Transverse colon (tissue), 4 donors: ENCODE measurements around the gene HS3ST5. TPM values are rescaled to one million over a fixed set of nuclear protein-coding genes. Genes with fewer than 3 reads are reported as not detected.

Source experiments
- DNase-seq: peaks from one replicate; pipeline ENCODE4 v3.0.0-alpha.2; 2019
- H3K27ac ChIP-seq, 4 donors: fragments of 200-600 bp; sonication (generic); 2 replicates each; pipeline ENCODE4 v1.5.1; 2016 to 2018; ENCODE audit warnings: inconsistent platforms in 4 of 4
- H3K27me3 ChIP-seq: fragments of 200-600 bp; sonication (generic); 2 replicates; pipeline ENCODE4 v1.5.1; 2017; ENCODE audit warnings: inconsistent platforms
- H3K36me3 ChIP-seq, 4 donors: fragments of 200-600 bp; sonication (generic); 2 replicates each; pipeline ENCODE4 v1.5.1; 2017 to 2019; ENCODE audit warnings: inconsistent platforms in 4 of 4
- H3K4me1 ChIP-seq, 4 donors: fragments of 200-600 bp; sonication (generic); 2 replicates each; pipeline ENCODE4 v1.5.1; 2017 to 2020; ENCODE audit warnings: inconsistent platforms in 4 of 4
- H3K4me3 ChIP-seq, 4 donors: fragments of 200-600 bp; sonication (generic); 1 replicate in 1 of 4; 2 replicates in 3 of 4; pipeline versions ENCODE4 v1.5.1 to v1.6.1; 2017 to 2019; ENCODE audit warnings: inconsistent platforms in 4 of 4
- H3K9me3 ChIP-seq, 2 donors: fragments of 200-600 bp; sonication (generic); 2 replicates each; pipeline ENCODE4 v1.5.1; 2017 to 2019; ENCODE audit warnings: inconsistent platforms in 2 of 2
- EP300 ChIP-seq: sonication (generic); formaldehyde crosslinking; IDR thresholded peaks from one replicate; pipeline ENCODE4 v1.6.1; 2017; ENCODE audit warnings: antibody characterized with exemption, low read depth
- POLR2A ChIP-seq: fragments of 450-650 bp; IDR thresholded peaks from one replicate; pipeline ENCODE4 v1.6.1; 2016; ENCODE audit warnings: antibody characterized with exemption, mild to moderate bottlenecking, moderate library complexity
- POLR2AphosphoS5 ChIP-seq, 3 donors: sonication (generic); formaldehyde crosslinking; IDR thresholded peaks; one replicate each; pipeline ENCODE4 v1.6.1; 2016; ENCODE audit warnings: antibody characterized with exemption in 3 of 3
- WGBS, 2 donors: methylation state at CpG; one replicate each; pipeline ENCODE4 v1.1.5; 2018; ENCODE audit warnings: low coverage in 1 of 2; 5-methylcytosine and 5-hydroxymethylcytosine counted together
- in situ Hi-C, 4 donors: fragments of 200-750 bp; cut with MboI; loops; one replicate each; pipeline versions ENCODE4 v1.15.0 to v1.15.1; 2017; ENCODE audit warnings: low sequenced_read_pairs in 3 of 4, low pct_ligation_motif_present in 1 of 4, low pct_unique_long_range_greater_than_20kb in 1 of 4
- intact Hi-C: fragments of 100-400 bp; cut with DNase I; formaldehyde crosslinking; loops from one replicate; pipeline ENCODE4 v1.15.1; 2023; ENCODE audit warnings: low total_unique reads
- total RNA-seq, 4 donors: library from RNA; depleted of rRNA; stranded (reverse); fragments of >200 nt; gene quantifications; one replicate each; pipeline ENCODE4 v1.1.0, GENCODE V29; 2016
- TF ChIP-seq, protein P1 (sequence below), 5 experiments: fragments of 200-600 bp in 3 of 5; fragments of 450-650 bp in 2 of 5; sonication (generic) in 3 of 5; IDR thresholded peaks; 1 replicate in 2 of 5; 2 replicates in 3 of 5; pipeline ENCODE4 v1.5.1; 2016 to 2017; ENCODE audit warnings: antibody characterized with exemption in 5 of 5, inconsistent platforms in 3 of 5, mild to moderate bottlenecking in 2 of 5, moderate library complexity in 1 of 5

HS3ST5 gene
- total RNA-seq, 4 donors from 2014 or later: 0.27 to 0.32 TPM; not detected in 2

DNA sequence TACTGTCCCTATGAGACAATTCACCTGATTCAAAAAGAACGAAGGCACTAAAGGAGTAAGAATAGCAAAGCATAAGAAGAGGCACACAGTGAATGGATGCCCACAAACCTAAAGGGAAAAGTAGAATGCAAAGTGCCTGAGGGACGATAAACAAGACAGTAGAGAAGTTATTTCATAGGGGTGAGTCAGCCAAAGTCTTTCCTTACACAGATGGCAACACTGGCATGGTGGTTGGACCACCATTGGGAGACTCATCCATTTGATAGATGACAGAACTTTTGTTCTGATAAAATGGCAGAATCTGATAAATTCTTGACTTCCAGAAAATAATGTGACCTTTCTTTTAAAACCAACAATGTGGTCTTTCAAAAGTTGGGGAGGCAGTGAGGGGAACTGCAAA, 223.8 kb downstream of the HS3ST5 start:
- no peak for DNase-seq
- H3K36me3 ChIP-seq: no peaks in the 10 kb centered on the region
- H3K27me3 ChIP-seq: no peaks in the 10 kb centered on the region
- no peaks in the 10 kb centered on the region for H3K4me1 ChIP-seq
- H3K27ac ChIP-seq: no peak overlapping the region
- intact Hi-C loops (no loop called here), in situ Hi-C loops (no loop called here)
- H3K9me3 ChIP-seq: no peaks in the 10 kb centered on the region
- WGBS, 2 donors: 69 to 100% methylated on average over 1 to 2 of the region's 2 CpGs
- no peak for TF ChIP-seq EP300
- TF ChIP-seq POLR2A: no peak
- TF ChIP-seq, protein P1, sequence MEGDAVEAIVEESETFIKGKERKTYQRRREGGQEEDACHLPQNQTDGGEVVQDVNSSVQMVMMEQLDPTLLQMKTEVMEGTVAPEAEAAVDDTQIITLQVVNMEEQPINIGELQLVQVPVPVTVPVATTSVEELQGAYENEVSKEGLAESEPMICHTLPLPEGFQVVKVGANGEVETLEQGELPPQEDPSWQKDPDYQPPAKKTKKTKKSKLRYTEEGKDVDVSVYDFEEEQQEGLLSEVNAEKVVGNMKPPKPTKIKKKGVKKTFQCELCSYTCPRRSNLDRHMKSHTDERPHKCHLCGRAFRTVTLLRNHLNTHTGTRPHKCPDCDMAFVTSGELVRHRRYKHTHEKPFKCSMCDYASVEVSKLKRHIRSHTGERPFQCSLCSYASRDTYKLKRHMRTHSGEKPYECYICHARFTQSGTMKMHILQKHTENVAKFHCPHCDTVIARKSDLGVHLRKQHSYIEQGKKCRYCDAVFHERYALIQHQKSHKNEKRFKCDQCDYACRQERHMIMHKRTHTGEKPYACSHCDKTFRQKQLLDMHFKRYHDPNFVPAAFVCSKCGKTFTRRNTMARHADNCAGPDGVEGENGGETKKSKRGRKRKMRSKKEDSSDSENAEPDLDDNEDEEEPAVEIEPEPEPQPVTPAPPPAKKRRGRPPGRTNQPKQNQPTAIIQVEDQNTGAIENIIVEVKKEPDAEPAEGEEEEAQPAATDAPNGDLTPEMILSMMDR (IDR thresholded peaks at IDR 0.05): no peak
- TF ChIP-seq POLR2AphosphoS5 (IDR thresholded peaks at IDR 0.05): no peak
- no peak overlapping the region for H3K4me3 ChIP-seq

DNA sequence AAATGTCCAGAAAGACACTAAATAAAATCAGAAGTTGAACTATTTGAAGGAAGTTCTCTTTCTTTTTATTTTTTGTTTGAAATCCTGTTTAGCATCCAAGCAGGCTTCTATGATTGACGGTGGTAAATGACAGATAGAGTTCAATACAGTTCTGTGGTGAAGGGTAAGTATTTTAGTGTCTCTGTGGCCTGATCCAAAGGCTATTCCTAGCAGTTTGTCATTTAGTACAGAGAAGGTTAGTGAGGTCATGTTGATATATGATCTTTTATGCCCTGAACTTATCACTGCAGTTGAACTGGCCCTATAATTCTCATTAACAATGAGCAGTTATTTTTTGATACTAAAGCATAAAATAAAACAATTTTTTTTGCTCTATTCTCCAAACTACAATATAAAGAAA, 227.2 kb downstream of the HS3ST5 start:
- in situ Hi-C loops: no loop called here
- H3K4me3 ChIP-seq: no peak overlapping the region
- no peaks in the 10 kb centered on the region for H3K27me3 ChIP-seq
- no peak overlapping the region for H3K27ac ChIP-seq
- 87 to 88% methylated on average over 1 of the region's 1 CpG for WGBS, 2 donors
- H3K36me3 ChIP-seq: no peaks in the 10 kb centered on the region
- no peaks in the 10 kb centered on the region for H3K4me1 ChIP-seq
- intact Hi-C loops: no loop called here
- H3K9me3 ChIP-seq: no peaks in the 10 kb centered on the region
- DNase-seq: no peak
- TF ChIP-seq POLR2AphosphoS5 (IDR thresholded peaks at IDR 0.05) (no peak), EP300 (no peak), POLR2A (no peak)
- TF ChIP-seq, protein P1 (IDR thresholded peaks at IDR 0.05): no peak

DNA sequence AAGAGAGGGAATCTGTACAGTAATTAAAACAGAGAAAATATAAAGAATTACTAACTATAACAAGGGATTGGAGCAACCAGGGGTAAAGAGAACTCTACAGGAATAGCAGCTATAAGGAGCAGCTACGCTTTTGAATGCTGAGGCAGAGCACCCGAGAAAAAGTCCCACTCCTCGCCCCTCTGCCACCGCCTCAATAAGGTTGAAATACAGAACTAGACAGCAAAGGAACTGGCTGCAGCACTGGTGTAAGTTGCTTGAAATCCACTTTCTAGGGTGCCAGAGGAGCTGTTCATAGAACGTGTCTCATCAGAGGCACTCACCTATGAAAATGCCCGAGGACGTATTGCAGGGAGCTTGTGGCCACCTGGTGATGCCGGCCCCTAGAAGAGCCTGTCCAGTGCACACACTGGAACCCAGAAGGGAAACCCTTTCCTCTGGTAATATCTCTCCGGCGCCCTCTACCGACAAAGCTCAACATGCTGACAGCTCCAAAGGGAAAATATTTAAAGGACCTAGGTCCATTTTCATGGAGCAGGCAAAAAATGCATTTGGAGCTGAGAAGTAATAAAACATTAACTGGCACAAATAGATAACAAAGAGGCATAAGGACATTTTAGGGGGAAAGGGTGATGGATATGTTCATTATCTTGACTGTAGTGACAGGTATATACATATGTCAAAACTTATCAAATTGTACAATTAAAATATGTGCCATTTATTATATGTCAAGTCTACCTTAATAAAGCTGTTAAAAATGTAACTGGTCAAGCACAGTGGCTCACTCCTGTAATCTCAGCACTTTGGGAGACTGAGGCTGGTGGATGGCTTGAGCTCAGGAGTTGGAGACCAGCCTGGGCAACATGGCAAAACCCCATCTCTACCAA, 234.5 kb downstream of the HS3ST5 start:
- Histone ChIP-seq H3K27me3 (no peaks in the 10 kb centered on the region), H3K4me1 (no peaks in the 10 kb centered on the region), H3K4me3 (no peak overlapping the region), H3K9me3 (no peaks in the 10 kb centered on the region), H3K36me3 (no peaks in the 10 kb centered on the region), H3K27ac (no peak overlapping the region)
- no peak for TF ChIP-seq POLR2AphosphoS5 (IDR thresholded peaks at IDR 0.05)
- TF ChIP-seq, protein P1 (IDR thresholded peaks at IDR 0.05): peak; percentile 18 to 50 (median 32)
- peak; percentile 56 for DNase-seq
- in situ Hi-C loops: no loop called here
- intact Hi-C loops: loop anchor here (10.0 kb wide), 1 partner anchor 216 kb away; no protein-coding TSS in a partner anchor
- 40% methylated on average over 8 to 11 of the region's 11 CpGs for WGBS, 2 donors

DNA sequence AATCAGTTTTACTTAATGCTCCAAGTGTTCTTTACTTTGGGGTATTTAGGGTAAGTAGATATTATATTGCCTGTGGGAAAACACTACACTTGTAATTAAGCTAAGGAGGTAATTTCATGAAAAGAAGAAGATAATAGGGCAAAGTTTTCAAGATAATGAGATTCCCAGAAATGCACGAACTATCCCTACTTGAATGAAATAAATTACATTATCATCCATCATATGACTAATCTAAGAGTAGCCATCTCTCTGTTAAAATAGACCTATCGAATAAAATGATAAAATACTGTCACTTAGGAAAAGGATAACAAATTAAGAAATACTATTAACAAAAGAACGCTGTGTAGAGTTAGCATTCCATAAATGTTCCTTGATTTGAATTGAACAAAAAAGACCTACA, 236.8 kb downstream of the HS3ST5 start:
- H3K27ac ChIP-seq: no peak overlapping the region
- no peaks in the 10 kb centered on the region for H3K4me1 ChIP-seq
- H3K27me3 ChIP-seq: no peaks in the 10 kb centered on the region
- in situ Hi-C loops (no loop called here), intact Hi-C loops (loop anchor here (10.0 kb wide), 1 partner anchor 219 kb away; no protein-coding TSS in a partner anchor)
- no peak overlapping the region for H3K4me3 ChIP-seq
- 84 to 86% methylated on average over 3 of the region's 3 CpGs for WGBS, 2 donors
- TF ChIP-seq POLR2AphosphoS5 (IDR thresholded peaks at IDR 0.05) (no peak), POLR2A (no peak), EP300 (no peak)
- TF ChIP-seq, protein P1 (IDR thresholded peaks at IDR 0.05): no peak
- no peaks in the 10 kb centered on the region for H3K36me3 ChIP-seq
- no peak for DNase-seq
- no peaks in the 10 kb centered on the region for H3K9me3 ChIP-seq
